Measurements from ENCODE around the gene AGER.

GRCh38 chr6:32140420-32141046 is 43.5 kb downstream of the AGER start:
- TF ChIP-seq POLR2A (IDR thresholded peaks at IDR 0.05; ENCODE audit: low read depth, low read length) (no peak), POLR2AphosphoS5 (IDR thresholded peaks at IDR 0.05; ENCODE audit: insufficient read depth, low read depth, low read length) (no peak), CTCF (IDR thresholded peaks at IDR 0.05; ENCODE audit: extremely low read depth in 1 of 2, insufficient read depth in 1 of 2, low read depth in 1 of 2, low read length in 2 of 2) (no peak)

Measured in endothelial cell of umbilical vein (primary cell).